ENCODE data around the gene BSN.

The BSN gene

DNA sequence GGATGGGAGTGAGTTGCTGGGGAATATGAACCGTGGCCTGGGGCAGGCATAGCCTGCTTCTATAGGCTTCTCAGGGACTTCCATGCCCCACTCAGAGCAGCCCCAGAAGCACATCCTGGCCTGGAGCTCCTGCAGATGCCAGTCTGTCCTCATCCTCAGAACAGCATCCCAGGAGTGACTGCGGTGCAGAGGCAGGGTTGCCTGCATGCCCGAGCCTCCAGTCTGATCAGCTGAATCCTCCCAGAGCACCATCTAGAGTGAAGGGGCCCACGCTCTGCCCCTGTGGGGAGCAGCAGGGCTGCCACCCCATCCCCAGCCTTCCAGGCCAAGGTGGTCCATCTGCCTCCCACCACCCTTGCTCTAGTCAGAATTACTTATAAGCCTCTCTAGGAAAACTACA is 75.2 kb downstream of the BSN start:
- no peak for DNase-seq

DNA sequence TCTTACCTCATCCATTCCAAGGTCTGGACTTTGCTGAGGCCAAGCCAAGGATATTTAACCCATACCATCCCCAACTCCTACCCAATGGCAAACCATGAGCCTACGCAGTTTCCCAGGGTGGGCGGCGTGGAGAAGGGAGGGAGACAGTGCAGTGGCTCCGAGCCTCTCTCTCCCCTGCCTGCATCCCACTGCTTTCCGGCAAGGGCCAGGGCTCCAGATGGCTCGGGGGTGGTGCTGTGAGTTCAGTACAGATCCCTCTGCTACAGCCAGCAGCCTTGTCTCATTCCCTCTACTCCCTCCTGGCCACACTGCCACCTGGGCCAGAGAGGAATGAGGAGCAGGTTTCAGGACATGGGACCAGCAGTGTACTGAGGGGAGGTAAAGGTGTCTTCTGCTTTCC is 75.6 kb downstream of the BSN start:
- DNase-seq = no peak

DNA sequence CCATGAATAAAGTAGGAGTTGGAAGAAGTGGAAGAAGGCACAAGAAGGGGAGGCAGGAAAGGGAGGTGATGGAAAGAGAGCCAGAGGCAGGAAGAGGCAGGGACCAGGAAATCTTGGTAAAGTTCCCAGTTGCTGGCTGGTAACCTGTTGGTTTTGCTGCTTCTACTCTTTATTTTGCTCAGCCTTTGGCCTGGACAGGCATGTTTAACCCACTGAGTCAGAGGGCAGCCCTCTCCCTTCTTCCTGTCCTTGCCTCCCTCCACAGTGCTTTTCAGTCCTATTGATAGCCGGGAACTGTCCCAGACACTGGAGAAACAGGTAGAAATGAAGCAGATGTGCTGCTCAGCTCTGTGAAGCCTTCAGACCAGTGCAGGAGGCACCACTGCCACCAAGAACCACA is 76.5 kb downstream of the BSN start:
- no peak for DNase-seq

DNA sequence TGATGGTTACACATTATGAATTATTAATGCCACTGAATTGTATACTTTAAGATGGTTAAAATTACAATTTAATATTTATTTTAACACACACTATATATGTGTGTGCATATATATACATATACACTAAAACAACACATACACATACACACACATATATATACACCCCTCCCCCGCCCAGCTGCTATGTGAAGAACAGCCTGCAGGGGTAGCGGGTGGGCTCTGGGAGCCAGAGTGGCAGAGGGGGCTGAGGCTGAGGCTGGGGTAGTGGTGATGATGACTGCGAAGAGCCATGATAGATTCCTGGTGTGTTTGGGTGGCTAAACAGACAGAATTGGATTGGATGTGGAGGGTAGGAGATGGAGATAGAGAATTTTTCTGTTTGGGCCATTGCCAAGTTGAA is 80.5 kb downstream of the BSN start:
- DNase-seq = no peak

DNA sequence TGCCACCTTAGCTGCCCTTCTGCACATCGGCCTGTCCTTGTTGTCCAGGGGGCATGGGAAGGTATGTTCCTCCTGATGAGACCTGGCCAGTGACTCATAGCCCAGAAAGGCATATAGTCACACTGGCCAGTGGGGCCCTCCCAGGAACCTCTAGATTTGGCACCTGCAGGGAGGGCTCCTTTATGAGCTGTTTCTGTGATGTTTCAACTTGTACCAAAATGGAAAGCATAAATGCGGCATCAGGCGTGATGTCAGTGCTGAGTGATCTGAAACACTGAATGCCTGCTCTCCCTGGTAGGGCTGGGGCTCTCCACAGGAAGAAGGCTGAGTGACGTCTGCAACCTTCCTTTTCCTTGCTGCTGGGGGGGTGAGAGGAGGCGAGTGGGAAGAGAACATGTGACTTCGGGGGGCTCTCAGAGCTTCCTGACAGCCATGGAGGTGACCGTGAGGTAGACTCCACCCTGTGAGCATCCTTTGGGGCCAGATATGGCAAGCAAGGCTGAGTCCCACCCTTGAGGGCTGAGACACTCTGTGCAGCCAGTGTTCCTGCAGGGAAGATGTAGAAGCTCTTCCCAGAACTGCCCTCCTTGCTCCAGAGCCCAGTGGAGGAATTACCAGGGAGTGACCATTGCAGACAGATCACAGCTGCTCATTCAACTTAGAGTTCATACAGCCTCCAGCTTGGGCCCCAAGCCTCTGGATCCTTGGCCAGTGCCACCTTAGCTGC is 82.8 kb downstream of the BSN start:
- no peak for DNase-seq

DNA sequence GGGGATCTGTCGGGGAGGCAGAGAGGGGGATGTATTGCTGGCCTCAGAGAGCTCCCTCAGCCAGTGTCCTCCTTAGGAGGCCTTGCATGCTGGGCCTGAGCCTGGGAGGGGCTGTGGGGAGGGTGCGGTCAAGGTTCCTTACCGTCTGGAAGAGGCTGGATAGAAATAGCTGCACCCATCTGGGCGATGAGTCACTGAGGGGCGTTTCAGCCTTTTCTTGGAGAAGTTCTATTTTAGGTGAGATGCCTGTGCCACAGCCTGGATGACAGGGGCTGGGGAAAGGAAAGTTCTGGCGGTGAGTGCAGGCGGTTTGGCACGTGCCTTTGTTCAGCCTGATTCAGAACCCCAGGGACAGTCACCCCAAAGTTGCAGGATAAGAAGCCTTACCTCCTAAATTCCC is 84.2 kb downstream of the BSN start:
- DNase-seq = no peak

DNA sequence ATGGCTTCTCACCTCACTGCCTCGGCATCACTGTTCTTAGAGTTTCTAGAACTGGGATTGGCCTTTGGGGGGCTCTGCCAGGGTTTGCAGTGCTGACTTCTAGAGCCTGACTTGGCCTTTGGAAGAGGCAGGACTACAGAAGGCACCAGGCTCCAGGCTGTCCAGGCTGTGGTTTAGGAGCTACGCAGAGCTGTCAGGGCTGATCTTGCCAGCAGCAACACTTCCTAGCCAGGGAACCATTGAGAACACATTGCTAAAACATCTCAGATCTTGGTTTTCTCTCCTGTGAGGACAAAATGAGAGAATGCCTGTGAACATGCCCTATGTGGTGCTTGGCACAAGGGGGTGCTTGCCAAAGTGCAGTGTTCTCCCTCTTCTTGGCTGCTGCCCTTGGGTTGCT is 85.3 kb downstream of the BSN start:
- no peak for DNase-seq

DNA sequence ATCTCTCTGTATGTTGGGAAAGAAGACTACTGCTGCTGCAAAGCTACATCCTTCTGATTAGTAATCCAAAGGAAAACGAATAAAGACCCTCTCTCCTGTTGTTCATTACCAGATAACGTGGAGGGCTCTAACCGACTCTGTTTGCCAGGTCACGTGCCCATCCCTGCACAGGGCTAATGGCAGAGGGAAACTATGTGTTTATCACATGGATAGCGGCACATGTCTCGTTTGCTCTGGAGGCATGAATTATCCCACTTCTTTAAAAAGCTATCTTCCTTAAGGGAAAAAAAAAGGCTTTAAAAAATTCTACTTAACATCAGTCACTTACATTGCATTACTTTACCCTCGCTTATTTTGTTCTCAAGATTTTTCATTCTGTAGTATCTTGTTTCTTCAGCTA is 87.0 kb downstream of the BSN start:
- DNase-seq = no peak

DNA sequence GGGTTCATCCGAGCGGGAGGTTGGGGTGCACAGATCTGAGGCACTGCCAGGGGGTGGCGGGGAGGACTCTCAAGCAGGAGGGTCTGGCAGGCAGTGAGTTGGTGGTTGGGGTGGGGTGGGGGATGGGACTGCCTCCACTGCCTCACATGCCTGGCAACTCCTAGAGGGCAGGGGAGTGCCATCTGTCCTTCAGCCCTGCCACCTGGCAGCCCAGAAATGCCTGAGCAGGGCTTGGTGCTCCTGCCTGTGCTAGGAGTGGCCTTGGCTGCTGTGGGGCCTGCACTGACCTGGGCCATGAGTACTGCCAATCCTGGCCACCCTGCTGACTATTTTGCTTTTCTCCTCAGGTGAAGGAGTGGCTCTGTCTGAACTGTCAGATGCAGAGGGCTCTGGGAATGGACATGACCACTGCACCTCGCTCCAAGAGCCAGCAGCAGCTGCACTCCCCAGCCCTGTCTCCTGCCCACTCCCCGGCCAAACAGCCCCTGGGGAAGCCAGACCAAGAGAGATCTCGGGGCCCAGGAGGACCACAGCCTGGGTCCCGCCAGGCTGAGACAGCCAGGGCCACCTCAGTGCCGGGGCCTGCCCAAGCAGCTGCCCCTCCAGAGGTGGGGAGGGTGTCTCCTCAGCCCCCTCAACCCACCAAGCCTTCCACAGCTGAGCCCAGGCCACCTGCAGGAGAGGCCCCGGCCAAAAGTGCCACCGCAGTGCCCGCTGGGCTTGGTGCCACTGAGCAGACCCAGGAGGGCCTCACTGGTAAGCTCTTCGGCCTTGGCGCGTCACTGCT is 87.8 kb downstream of the BSN start:
- no peak for DNase-seq

DNA sequence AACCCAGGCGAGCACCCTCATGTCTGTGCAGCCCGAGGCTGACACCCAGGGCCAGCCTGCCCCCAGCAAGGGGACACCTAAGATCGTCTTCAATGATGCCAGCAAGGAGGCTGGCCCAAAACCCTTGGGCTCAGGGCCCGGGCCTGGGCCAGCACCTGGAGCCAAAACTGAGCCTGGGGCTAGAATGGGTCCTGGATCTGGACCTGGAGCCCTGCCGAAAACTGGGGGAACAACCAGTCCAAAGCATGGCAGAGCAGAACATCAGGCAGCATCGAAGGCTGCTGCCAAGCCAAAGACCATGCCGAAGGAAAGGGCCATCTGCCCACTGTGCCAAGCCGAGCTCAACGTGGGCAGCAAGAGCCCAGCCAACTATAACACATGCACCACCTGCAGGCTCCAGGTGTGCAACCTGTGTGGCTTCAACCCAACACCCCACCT is 88.5 kb downstream of the BSN start:
- DNase-seq = no peak

DNA sequence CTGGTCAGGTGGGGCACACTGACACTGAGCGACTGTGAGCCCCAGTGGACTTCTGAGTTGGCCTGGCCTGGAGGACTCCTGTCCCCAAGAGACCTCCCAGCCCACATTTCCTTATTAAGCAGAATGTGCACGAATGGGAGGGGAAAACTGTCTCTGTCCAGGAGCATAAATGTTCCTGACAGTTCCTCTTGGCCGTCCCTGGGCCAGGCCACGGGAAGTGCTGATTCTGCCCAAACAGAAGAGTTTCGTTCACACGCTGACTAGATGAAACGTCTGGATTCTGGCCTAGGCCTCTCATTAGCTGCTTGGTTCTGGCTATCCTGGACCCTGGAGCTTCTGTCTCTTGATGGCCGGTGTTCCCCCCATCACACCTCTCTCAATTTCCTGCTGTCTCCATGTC is 90.4 kb downstream of the BSN start:
- no peak for DNase-seq

DNA sequence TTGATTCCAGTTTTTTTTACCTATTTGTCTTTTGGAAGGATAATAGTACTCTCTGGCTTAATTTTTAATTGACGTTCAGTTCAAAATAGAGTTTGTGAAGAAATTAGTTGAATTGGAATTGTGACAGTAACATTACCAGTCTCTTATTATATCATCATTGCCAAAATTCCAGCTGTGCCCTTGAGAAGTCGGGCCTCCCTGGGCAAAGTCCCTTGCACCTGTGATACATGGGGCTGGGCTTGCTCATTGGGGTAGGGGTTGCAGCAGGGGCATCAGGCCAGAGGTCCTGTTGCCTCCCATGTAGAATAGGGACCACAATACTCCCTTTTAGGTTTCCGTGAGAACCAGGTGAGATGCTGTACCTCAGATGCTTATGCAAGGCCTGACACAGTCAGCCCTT is 92.0 kb downstream of the BSN start:
- DNase-seq = no peak

DNA sequence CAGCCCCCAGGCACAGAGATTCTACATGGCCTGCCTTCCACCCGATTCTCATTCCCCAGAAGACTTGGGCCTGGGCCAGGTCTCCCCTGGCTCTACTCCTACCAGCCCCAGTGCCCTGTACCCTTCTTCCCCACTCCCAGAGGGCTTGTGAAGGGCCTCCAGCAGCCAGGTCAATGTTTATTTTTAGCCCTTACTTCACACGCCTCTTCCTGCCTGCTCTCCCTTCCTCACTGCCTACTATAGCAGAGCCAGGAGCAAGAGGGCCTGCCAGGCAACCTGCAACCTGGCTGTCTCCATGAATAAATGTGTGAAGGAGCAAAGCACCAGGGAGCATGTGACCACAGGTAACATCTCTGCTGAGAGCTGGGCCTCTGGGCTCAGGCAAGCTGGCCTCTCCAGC is 93.5 kb downstream of the BSN start:
- DNase-seq = no peak

DNA sequence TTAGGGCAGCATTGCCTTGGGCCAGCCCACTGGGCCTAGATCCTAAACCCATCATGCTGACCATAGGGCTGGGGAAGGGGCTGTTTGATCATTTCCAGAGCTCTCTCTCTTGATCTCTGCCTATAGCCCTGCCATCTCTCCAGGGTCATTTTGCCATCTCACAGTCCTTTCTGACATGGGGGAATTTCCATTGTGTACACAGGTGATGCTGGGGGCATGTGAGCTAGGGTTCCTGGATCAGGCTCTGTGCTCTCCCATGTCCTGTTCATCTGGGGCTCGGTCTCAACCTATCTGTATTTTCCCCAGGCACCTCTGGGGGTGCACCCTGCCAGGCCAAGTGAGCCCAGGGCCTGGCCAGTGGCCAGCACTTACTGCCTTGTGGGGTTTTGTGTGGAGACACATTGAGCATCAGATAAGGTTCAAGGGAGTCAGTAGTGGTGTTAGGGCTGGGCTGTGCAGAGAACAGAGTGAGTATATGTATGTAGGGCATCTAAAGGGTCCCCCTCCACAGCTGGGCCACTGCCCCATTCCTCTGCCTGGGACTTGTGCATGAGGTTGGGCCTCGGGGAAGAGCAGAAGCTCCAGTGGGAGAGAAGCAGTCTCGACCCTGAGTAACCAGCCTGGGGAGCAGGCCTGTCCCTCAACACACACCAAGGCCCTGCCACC is 94.2 kb downstream of the BSN start:
- no peak for DNase-seq

DNA sequence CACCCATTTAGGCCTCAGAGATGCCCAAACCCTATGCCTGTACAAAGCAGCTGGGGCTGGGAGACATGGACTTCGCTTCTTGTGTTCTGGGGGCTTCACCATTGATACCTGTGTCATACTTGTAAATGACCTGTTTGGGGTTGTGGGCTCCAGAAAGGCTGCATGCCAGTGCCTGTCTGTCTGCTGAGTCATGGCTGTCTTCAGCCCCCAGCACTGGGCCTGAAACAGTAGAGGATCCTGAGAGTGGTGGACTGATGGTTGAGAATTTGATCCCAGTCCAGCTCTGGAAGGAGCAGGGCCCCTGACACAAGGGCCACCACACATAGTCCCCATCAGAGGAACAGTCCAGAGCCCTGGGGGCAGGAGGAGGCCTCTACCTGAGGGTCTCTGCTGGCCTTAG is 95.3 kb downstream of the BSN start:
- DNase-seq = no peak

DNA sequence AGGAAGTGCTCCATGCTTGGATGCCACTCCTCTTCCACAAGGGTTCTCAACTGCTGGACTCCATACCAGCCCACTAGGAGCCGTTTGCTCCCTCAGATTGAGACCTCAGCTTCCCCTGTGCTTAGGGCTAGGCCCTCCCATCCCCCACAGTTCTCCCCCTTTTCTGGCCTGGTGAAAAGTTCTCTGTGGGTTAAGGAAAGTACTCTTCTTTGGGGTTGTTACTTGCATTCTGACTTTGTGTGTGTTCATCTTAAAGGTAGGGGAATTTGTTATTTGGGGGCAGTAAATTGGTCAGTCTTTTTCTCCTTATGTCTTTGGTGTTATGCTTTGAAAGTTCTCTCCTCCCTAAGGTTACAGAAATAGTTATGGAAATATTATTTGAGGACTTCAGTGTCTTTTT is 95.9 kb downstream of the BSN start:
- DNase-seq = no peak

DNA sequence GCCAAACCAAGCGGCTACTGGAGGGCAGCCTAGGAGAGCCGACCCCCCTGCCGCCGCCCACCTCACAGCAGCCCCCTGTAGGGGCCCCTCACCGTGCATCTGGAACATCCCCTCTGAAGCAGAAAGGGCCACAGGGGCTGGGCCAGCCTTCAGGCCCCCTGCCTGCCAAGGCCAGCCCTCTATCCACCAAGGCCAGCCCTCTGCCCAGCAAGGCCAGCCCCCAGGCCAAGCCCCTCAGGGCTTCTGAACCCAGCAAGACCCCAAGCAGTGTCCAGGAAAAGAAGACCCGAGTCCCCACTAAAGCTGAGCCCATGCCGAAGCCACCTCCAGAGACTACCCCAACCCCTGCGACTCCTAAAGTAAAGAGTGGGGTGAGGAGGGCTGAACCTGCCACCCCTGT is 96.4 kb downstream of the BSN start:
- no peak for DNase-seq

DNA sequence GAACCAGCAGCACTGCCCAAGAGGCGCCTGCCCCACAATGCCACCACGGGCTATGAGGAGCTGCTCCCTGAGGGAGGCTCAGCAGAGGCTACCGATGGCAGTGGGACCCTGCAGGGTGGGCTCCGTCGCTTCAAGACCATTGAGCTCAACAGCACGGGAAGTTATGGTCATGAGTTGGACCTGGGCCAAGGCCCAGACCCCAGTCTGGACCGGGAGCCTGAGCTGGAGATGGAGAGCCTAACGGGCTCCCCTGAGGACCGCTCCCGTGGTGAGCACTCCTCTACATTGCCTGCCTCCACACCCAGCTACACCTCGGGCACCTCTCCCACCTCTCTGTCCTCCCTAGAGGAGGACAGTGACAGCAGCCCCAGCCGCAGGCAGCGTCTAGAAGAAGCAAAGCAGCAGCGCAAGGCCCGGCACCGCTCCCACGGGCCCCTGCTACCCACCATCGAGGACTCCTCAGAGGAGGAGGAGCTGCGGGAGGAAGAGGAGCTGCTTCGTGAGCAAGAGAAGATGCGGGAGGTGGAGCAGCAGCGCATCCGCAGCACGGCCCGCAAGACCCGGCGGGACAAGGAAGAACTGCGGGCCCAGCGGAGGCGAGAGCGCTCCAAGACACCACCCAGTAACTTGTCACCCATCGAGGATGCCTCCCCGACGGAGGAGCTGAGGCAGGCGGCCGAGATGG is 98.1 kb downstream of the BSN start:
- no peak for DNase-seq

DNA sequence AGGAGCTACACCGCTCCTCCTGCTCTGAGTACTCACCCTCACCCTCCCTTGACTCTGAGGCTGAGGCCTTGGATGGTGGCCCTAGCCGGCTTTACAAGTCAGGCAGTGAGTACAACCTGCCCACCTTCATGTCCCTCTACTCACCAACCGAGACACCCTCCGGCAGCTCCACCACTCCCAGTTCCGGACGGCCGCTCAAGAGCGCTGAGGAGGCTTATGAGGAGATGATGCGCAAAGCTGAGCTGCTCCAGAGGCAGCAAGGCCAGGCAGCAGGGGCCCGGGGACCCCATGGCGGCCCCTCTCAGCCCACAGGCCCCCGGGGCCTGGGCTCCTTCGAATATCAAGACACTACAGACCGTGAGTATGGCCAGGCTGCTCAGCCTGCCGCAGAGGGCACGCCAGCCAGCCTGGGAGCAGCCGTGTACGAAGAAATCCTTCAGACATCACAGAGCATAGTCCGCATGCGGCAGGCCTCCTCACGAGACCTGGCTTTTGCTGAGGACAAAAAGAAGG is 98.7 kb downstream of the BSN start:
- DNase-seq = no peak

DNA sequence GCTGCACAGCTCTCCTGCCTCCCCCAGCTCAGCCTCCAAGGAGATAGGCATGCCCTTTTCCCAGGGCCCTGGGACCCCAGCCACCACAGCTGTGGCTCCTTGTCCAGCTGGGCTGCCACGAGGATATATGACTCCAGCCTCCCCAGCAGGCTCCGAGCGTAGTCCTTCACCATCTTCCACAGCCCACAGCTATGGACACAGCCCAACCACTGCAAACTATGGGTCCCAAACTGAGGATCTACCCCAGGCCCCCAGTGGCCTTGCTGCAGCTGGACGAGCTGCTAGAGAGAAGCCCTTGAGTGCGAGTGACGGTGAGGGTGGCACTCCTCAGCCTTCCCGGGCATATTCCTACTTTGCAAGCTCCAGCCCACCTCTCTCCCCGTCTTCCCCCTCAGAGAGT is 99.3 kb downstream of the BSN start:
- DNase-seq = no peak

DNA sequence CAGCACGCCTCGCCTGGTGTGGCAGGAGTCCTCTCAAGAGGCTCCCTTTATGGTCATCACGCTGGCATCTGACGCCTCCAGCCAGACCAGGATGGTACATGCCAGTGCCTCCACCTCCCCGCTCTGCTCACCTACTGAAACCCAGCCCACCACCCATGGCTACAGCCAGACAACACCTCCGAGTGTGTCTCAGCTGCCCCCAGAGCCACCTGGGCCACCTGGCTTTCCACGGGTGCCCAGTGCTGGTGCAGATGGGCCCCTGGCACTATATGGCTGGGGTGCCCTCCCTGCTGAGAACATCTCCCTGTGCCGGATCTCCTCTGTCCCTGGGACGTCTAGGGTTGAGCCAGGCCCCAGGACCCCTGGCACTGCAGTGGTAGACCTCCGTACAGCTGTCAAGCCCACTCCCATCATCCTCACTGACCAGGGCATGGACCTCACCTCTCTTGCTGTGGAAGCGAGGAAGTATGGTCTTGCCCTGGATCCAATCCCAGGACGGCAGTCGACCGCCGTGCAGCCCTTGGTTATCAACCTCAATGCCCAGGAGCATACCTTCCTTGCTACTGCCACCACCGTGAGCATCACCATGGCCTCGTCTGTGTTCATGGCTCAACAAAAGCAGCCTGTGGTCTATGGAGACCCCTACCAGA is 100.0 kb downstream of the BSN start:
- no peak for DNase-seq

DNA sequence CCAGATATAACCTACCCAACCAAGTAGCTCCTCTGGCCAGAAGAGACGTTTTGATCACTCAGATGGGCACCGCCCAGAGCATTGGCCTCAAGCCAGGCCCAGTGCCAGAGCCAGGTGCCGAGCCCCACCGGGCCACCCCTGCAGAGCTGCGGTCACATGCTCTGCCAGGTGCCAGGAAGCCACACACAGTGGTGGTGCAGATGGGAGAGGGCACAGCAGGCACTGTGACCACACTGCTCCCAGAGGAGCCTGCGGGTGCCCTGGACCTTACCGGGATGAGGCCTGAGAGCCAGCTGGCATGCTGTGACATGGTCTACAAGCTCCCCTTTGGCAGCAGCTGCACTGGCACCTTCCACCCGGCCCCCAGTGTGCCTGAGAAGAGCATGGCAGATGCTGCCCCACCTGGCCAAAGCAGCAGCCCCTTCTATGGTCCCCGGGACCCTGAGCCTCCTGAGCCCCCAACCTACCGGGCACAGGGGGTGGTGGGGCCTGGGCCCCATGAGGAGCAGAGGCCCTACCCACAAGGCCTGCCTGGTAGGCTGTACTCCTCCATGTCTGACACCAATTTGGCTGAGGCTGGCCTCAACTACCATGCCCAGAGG is 100.8 kb downstream of the BSN start:
- no peak for DNase-seq
